Adrenal gland (tissue), 5 donors: ENCODE measurements around the gene DRAP1.

Experiments
- POLR2A ChIP-seq, 2 donors: fragments of 450-650 bp; IDR thresholded peaks; one replicate each; pipeline ENCODE4 v1.6.1; 2017; ENCODE audit warnings: antibody characterized with exemption in 2 of 2, mild to moderate bottlenecking in 2 of 2, moderate library complexity in 1 of 2
- TF ChIP-seq, protein P1 (sequence below), 6 experiments: fragments of 450-650 bp in 4 of 6; fragments of 200-600 bp in 2 of 6; sonication (generic) in 1 of 6; IDR thresholded peaks; 1 replicate in 5 of 6; 2 replicates in 1 of 6; pipeline versions ENCODE4 v1.5.1 to v1.8.0; 2016 to 2021; ENCODE audit warnings: antibody characterized with exemption in 6 of 6, mild to moderate bottlenecking in 2 of 6, moderate library complexity in 1 of 6
- donor health status: DM: no; HTN: no; CAD: no.

DNA sequence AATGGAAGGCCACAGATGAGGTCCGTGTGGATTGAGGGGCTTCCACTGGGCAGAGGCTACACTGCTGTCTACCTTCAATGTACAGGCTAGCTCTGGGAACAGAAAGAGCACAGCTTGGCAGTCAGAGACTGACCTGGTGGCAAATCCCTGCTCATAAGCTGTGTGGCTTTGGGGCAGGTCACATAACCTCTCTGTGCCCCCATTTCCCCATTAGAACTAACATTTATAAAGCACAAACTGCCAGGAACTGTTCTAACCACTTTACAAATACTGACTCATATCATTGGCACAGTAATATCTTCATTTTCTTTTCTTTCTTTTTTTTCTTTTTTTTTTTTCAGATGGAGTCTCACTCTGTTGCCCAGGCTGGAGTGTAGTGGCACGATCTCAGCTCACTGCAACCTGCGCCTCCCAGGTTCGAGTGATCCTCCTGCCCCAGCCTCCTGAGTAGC is 22.2 kb upstream of the DRAP1 start:
- TF ChIP-seq, protein P1, sequence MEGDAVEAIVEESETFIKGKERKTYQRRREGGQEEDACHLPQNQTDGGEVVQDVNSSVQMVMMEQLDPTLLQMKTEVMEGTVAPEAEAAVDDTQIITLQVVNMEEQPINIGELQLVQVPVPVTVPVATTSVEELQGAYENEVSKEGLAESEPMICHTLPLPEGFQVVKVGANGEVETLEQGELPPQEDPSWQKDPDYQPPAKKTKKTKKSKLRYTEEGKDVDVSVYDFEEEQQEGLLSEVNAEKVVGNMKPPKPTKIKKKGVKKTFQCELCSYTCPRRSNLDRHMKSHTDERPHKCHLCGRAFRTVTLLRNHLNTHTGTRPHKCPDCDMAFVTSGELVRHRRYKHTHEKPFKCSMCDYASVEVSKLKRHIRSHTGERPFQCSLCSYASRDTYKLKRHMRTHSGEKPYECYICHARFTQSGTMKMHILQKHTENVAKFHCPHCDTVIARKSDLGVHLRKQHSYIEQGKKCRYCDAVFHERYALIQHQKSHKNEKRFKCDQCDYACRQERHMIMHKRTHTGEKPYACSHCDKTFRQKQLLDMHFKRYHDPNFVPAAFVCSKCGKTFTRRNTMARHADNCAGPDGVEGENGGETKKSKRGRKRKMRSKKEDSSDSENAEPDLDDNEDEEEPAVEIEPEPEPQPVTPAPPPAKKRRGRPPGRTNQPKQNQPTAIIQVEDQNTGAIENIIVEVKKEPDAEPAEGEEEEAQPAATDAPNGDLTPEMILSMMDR (IDR thresholded peaks at IDR 0.05): no peak
- no peak for TF ChIP-seq POLR2A (IDR thresholded peaks at IDR 0.05)
